HG03039 (cell line): ENCODE data around the gene NR3C2.
"Not testable (repeated sequence)": the region's sequence is repeated elsewhere in the genome, so short reads cannot be mapped to it uniquely, and the experiment has no call there.

Experiments
- ATAC-seq: cut with Tn5 transposase; IDR thresholded peaks from one replicate; pipeline ENCODE4 v1.9.1; 2021; ENCODE audit warnings: mild to moderate bottlenecking, moderate library complexity; ENCODE audit not compliant: unreplicated experiment

The NR3C2 gene

DNA sequence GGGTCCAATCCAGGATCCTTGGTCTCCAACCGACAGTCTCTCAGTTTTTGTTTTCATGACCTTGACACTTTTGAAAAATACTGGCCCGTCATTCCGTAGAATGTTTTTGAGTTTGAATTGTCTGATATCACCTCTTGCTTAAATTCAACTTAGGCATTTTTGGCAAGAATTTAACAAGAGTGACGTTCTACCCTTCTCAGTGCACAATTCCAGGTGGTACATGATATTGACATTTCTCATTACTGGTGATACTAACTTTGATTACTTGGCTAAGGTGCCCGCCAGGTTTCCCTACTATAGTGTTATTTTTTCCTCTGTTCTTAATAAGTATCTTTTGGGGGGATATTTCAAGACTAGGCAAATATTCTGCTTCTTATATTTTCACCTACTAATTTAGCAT lies 215.1 kb downstream of the NR3C2 start:
- ATAC-seq, result no peak

DNA sequence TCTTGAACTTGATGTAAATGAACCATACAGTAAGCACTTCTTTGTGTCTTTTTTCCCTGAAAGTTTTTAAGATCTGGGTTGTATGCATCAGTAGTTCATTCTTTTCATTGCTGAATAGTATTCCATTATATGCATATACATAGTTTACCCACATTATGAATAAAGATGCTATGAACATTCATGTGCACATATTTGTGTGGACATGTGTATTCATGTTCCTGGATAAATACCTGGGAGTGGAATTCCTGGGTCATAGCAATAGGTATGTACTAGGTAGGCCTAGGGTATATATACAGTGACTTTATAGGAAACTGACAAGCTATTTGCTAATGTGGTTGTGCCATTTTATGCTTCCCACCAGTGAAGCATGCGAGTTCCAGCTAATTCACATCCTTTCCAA lies 215.9 kb downstream of the NR3C2 start:
- ATAC-seq, result no peak

DNA sequence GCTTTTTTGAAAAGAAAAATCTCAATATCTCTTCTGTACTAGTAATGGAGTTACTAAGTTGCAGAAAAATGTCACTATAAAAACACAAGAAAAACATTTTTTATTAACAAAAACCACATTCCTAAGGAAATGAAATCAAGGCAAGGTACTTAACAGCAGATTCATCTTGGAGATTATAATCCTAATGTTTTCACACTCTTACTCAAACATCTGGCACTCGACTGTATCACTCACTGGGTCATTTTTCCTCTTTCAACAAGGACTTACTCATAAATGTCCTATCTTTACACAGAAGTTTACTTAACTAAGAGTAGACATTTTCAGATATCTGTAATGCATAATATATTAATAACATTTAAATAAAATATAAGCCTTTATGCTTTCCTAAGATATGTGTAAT lies 216.6 kb downstream of the NR3C2 start:
- ATAC-seq, result no peak

DNA sequence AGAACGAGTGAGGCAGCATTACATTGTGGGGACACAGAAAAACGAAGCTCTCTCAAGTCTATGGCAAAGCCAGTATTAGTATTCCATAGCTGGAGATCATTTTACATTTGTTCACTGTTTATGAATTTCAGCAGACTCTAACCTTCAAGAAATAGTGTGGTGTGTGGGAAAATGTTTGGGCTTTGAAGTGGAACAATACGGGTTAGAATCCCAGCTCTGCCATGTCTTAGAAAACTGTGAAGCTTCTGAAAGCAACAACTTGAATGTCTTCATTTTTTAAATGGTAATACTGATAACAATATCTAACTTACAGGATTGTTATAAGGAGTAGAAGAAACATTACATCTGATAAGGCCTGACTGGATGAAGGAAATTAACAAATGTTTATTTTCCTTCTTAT lies 217.7 kb downstream of the NR3C2 start:
- no peak for ATAC-seq

DNA sequence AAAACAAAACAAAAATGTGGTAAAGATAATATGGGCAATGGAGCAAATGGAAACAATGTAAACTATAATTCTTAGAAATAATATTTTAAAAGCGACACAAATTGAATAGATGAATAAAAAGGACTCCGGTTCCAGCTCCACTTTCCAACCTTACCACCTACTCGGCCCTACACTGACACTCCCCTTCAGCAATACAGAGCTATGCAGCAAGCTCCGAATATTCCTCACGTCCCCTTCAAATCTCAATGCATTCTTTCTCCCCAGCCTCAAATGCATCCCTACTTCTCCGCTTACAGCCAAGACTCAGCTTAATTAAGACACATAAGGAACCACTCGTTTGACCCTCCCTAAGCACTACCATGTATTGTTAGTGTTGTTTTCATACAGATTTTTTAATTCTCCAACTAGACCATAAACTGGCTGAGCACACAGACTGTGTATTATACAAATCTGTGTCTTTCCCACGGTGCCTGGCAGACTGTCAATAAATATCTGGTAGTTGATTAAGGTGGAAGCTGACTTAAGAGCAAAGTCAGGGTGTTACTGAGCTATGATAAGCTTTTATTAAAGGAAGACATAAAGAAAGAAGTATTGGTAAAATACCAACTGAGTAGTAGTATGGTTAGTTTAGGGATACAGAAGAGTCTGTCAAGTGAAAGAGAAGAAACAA lies 219.1 kb downstream of the NR3C2 start:
- no peak for ATAC-seq

DNA sequence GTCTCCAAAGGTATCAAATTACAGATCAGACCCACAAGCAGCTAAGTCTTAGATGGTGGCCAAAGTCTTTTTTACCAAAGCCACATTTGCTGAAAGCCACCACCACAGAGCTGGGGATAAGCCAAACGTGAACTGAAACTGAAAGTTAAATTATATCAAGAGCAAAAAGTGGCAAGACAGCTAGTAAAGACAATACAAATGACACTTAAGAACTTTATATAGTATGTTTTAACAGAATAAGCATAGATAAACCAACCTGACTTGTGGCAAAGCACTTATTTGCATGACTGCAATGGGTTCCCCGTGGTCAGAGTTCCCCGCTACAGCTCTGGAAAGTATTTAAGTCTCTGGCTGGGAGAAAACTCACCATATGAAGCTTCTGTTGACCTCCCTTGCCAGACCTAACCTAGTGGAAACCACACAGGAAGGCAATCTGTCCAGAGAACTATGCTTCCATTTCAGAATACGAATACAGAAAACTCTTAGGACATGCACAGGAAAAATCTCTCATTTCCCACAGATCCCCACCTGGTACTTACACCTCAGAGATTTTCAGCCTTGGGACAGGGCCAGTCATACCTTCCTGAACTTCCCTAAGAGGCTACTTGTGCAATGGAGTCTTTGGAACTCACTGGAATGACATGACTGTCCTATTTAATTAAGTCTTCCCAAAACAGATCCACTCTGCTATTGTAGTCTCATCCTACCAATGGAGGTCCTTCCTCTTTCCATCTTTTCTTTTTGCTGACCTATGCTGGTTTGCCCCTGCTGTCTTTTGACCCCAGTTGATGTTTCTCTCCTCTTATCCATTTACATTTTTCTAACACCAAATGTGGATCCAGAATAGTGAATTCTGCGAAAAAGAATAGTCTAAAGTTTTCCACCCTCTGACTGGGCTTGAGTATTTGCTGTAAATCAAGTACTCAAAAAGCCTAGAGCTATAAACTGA lies 225.1 kb downstream of the NR3C2 start:
- peak; percentile 66 for ATAC-seq

DNA sequence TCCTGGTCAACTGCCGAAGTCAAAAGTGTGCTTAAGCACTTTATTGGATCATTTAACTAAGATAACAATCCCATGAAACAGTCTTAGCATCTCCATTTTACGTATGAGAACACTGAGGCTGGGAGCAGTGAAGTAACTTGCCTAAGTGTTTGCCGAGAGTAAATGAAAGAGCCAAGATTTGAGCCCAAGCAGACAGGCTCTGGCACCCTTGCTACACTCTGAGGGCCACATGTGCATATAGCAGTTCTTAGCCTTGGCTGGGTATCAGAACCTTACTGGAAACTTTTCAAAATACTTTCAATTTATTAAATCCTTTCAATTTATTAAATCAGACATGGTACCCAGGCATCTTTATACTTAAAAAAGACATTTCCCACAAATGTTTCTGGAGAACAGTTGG lies 225.9 kb downstream of the NR3C2 start:
- no peak for ATAC-seq

DNA sequence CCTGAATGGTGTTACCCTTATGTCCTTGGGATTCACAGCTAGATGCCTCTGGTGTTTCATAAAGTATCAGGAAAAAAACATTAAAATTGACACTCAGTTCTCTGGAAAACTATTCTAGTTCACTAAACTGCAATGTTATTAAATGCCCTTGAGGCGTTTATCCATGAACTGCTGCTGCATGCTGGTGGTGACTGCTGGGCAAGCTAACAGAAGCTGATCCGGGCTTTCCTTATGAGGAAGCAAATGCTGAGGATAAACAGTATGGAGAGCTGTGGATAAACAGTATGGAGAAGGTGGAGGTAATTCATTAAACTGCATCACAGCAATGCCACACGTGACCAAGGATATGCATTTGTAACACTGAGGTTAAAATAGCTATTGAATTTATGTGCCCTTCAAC lies 227.0 kb downstream of the NR3C2 start:
- ATAC-seq, result no peak

DNA sequence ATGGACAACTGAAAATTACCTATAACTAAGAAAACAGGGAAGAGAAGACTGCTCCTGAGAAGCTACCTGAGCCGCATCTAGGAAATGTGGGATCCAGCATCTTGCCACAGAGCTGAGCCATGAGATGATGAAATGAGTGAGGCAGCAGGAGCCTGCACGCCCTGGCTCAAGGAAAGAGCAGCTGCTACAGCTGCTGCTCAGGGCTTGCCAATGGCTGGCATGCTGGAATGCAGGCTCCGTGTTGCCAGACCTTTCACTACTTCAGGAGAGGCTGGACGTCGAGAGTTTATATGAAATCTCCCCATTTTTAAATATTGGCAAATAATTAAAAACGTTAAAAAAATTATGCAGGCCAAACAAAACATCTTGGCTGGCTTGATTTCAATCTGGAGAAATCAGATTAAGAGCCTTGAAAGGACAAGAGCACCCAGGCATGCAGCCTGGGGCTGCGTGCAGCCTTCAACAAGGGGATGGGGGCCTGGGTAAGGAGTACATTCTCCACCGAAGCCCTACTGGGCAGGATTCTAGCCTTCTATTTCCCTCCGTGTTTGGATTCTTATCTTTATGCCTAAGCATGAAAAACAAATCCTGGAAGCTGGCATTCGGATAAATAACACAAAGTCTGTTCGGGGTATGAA lies 227.6 kb downstream of the NR3C2 start:
- ATAC-seq, result no peak

DNA sequence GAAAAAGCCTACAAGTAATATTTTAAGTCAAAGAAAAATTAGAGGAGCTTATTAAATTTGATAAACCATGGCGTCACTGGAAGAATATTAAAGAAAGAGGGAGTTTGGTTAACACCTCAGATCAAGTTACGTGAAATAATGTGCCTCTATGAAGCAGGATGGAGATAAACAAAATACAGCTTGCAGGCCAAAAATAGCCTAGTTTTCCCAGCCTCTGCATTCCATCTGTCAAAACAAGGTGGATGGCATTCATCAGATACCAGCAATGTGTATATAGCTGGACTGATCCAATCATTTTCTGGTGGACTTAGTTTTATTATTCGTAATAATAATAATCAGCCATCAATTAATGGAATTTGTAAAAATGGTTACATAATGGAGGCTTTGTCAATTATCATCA lies 230.7 kb downstream of the NR3C2 start:
- no peak for ATAC-seq

DNA sequence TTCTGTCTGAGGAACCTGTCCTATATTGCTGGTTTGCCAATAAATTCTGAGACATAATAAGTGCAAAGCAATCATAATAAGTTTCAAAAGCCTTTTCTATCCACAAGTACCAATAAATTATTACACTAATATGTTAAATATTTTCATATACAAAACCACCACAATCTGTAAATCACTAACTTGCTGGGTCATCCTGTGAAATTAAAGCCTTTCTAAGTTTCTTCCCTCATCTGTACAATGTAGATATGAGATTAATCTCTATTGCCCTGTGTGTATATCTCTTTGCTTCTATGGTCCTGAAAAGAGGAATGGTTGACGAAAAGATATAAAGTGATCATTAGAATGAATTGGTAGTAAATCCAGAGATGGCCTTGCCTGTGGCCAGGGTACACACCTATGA lies 231.6 kb downstream of the NR3C2 start:
- ATAC-seq, result no peak

DNA sequence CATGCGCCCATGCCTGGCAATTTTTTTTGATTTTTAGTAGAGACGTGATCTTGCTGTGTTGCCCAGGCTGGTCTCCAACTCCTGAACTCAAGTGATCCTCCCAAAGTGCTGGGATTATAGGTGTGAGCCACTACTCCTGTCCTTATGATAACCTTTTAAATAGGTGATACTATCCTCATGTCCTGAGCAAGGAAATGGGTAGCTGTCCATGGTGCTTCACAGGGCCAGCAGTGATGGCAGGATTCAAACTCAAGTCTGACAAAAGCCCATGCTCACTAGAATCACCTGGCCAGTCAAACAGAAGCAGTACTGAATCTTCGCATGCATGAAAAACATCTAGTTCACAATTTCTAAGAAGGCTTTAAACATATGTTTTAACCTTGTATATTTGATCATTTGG lies 235.1 kb downstream of the NR3C2 start:
- no peak for ATAC-seq

DNA sequence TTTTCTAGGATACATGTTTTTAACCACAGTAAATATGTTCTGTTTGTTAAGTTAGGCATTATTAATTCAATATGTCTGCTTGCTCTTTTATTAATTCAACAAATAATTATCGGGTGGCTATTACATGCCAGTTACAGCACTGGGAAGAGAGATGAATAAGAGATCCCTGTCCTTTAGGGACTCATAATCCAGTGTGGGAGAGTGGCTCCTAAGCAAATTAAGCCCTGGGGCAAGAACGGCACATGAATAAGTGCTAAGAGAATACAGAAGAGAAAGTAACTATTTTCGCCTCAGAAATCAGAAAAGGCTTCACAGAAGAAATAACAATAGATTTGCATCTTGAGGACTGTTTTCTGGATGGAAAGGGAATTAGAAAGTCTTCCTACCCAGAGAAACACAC lies 236.7 kb downstream of the NR3C2 start:
- no peak for ATAC-seq

DNA sequence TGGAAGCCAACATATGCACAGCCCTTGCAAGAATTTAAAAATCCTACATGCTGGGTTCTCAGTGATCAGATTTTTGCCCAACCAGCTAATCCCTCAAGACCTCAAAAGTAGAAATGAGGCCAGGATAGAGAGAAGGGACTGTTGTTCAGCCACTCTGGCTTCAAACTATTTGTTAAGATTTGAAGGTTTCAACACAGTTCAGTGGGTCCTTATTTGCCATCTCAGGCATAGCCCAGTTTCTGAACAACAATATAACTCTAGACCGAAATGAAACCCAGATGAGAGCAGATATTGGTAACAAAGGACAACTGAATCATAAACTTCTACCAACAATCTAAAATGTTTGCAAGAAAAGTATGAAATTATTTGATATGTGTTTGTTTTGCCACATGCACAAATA lies 237.3 kb downstream of the NR3C2 start:
- ATAC-seq, result no peak

DNA sequence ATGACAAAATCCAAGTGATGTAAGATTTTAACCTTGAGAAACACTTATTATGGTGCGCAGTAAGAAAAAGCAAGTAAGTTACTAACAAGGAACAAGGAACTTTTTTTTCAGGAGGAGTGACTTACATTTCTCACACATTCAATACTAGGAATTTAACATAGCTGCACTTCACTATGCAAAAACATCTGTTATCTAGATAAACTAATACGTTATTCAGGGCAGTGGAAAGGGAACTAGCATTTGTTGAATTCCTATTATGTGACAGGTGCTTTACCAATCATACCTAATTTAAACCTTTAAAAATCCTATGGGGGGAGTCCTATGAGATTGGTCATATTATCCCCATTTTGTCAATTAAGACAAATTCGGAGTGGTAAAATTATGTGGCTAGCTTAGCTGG lies 238.0 kb downstream of the NR3C2 start:
- ATAC-seq, result no peak

DNA sequence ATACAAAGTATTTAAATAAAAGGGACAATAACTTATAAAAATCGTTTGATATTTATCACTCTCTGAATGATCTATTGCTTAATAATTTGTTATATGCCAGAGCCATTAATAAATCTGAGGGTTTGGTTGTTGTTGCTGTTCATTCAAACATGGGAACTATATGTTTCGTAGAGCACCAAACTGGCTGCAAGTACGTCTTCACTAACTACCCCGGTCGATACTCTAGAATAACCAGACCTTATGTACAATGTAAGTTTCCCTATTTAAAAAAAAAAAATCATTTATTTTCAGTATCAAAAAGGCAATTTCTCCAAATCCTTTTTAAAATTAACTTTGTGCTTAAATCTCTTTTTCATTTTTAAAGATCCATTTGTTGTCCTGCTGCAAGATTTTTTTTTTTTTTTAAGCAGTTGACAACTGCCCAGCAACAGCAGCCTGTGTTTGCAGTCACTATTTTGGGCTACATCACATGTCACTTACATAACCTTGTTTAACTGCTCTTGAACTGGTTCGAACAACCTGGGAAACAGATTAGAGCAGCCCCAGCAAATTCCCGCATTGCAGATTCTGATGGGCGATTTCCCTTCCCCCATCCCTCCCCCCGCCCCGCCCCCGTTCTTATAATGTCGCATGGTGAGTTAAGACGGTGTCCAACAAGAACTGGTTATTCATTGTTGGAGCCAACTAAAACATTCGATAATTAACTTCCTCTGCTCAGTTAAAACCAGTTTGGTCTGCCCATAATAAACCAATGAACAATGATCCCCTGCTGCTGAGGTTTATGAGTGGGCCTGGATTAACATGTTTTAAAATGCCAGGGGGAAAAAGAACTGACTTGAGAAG lies 238.9 kb downstream of the NR3C2 start:
- ATAC-seq, result no peak

DNA sequence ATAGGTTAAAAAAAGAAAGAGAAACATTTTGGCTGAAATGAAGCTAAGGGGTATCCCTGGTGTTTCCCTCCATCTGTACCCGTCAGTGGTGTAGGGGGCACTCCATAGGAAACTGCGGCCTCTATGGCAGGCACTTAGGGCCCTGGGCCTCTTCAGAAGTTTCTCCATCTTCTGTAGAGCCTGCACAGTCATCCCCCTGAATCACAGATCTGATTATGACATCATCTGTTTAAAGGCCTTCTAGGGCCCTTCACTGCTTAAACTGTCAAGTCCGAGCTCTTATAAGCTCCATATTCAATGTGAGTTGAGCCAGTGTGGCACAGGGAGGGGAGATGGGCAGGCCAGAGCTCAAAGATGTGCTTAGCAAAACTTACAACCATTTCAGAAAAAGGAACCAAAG lies 241.3 kb downstream of the NR3C2 start:
- ATAC-seq, result no peak

DNA sequence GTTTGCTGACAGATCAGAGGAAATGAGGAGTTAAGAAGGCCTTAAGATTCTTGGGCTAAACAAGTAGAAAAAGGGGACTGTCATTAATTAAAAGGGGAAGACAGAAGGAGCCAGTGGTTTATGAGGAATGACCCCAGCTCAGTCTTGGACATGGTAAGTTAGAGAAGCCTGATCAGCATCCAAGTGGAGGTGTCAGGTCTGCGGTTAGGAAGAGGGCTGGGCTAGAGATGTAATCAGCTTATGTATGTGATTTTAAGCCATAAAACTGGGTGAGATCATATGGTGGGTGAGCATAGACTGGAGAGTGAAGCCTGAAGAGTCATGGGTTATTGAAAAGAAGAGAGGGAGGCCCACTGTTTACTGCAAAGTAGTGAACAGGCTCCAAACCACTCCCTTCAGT lies 246.1 kb downstream of the NR3C2 start:
- ATAC-seq, result no peak

DNA sequence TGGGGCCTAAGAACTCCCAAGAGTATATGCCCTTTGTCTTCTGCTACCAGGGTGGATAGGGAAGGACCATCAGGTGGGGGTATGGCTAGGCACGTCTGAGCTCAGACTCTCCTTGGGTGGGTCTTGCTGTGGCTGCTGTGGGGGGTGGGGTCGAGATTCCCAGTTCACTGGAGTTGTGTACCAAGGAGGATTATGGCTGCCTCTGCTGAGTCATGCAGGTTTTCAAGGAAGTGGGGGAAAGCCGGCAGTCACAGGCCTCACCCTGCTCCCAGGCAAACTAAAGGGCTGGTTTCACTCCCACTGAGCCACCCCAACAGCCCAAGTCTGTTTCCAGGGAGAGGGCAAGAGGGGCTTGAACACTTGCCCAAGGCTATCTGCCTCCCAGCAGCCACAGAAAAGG lies 249.7 kb downstream of the NR3C2 start:
- ATAC-seq, result no peak

DNA sequence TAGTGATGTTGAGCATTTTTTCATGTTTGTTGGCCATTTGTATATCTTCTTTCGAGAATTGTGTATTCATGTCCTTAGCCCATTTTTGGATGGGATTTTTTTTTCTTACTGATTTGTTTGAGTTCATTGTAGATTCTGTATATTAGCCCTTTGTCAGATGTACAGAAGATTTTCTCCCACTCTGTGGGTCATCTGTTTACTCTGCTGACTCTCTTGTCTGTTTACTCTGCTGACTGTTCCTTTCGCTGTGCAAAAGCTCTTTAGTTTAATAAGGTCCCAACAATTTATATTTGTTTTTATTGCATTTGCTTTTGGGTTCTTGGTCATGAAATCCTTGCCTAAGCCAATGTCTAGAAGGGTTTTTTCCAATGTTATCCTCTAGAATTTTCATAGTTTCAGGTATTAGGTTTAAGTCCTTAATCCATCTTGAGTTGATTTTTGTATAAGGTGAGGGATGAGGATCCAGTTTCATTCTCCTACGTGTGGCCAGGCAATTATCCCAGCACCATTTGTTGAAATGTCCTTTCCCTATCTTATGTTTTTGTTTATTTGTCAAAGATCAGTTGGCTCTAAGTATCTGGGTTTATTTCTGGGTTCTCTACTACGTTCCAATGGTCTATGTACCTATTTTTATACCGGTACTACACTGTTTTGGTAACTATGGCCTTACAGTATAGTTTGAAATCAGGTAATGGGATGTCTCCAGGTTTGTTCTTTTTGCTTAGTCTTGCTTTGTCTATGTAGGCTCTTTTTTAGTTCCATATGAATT lies 254.6 kb downstream of the NR3C2 start:
- not testable (repeated sequence) for ATAC-seq
